Ascending aorta (tissue), 2 donors: ENCODE measurements around the gene CASZ1. TPM values are rescaled to one million over a fixed set of nuclear protein-coding genes. Genes with fewer than 3 reads are reported as not detected.

Source experiments
- DNase-seq, 2 donors: peaks; one replicate each; pipeline ENCODE4 v3.0.0-alpha.2; 2019; ENCODE audit warnings: low spot score in 2 of 2
- H3K27ac ChIP-seq, 2 donors: fragments of 200-600 bp; sonication (generic); one replicate each; pipeline ENCODE4 v1.5.1; 2016 to 2017; ENCODE audit warnings: mild to moderate bottlenecking in 1 of 2
- H3K27me3 ChIP-seq: fragments of 200-600 bp; sonication (generic); one replicate; pipeline ENCODE4 v1.5.1; 2017
- H3K36me3 ChIP-seq, 2 donors: fragments of 200-600 bp; sonication (generic); one replicate each; pipeline ENCODE4 v1.5.1; 2016
- H3K4me1 ChIP-seq, 2 donors: fragments of 200-600 bp; sonication (generic); one replicate each; pipeline ENCODE4 v1.5.1; 2016 to 2017; ENCODE audit warnings: mild to moderate bottlenecking in 1 of 2
- H3K4me3 ChIP-seq, 2 donors: fragments of 200-600 bp; sonication (generic); one replicate each; pipeline ENCODE4 v1.5.1; 2016 to 2017; ENCODE audit warnings: mild to moderate bottlenecking in 1 of 2
- H3K9me3 ChIP-seq, 2 donors: fragments of 200-600 bp; sonication (generic); one replicate each; pipeline ENCODE4 v1.5.1; 2016
- CTCF ChIP-seq, 3 experiments: fragments of 200-600 bp in 2 of 3; fragments of 450-650 bp in 1 of 3; sonication (generic) in 2 of 3; IDR thresholded peaks; one replicate each; pipeline ENCODE4 v1.5.1; 2016 to 2019; ENCODE audit warnings: antibody characterized with exemption in 3 of 3, mild to moderate bottlenecking in 1 of 3, moderate library complexity in 1 of 3
- intact Hi-C: fragments of 100-400 bp; cut with DNase I; formaldehyde crosslinking; loops from one replicate; pipeline ENCODE4 v1.15.1; 2023
- total RNA-seq: library from RNA; depleted of rRNA; stranded (reverse); fragments of >200 nt; gene quantifications from one replicate; pipeline ENCODE4 v1.1.0, GENCODE V29; 2016

The CASZ1 gene
- total RNA-seq, 1 donor from 2014 or later: 25.8 TPM

- H3K9me3 ChIP-seq: no peaks in the 10 kb centered on the region
- H3K27ac ChIP-seq: no peak overlapping the region
- H3K4me3 ChIP-seq: no peak overlapping the region
- no peaks in the 10 kb centered on the region for H3K27me3 ChIP-seq
- DNase-seq: no peak
- peaks cover 0 to 6% of the 10 kb centered on the region in 2 donors for H3K4me1 ChIP-seq
- no peak for TF ChIP-seq CTCF (IDR thresholded peaks at IDR 0.05)
- no peaks in the 10 kb centered on the region for H3K36me3 ChIP-seq
- intact Hi-C loops: loop anchor here (5.0 kb wide), 2 partner anchors 98 to 187 kb away; partner anchors contain the start of gene CASZ1
Observed at GRCh38 chr1:10699470-10699835, 97.0 kb downstream of the CASZ1 start.

GRCh38 chr1:10698726-10699469 is 97.5 kb downstream of the CASZ1 start:
- Histone ChIP-seq H3K36me3 (no peaks in the 10 kb centered on the region), H3K27me3 (no peaks in the 10 kb centered on the region), H3K27ac (no peak overlapping the region), H3K4me3 (no peak overlapping the region), H3K4me1 (peaks cover 0 to 6% of the 10 kb centered on the region in 2 donors), H3K9me3 (no peaks in the 10 kb centered on the region)
- intact Hi-C loops: loop anchor here (5.0 kb wide), 2 partner anchors 98 to 187 kb away; partner anchors contain the start of gene CASZ1
- no peak for DNase-seq
- TF ChIP-seq CTCF (IDR thresholded peaks at IDR 0.05): no peak

- H3K4me1 ChIP-seq: peaks cover 0 to 10% of the 10 kb centered on the region in 2 donors
- H3K4me3 ChIP-seq: no peak overlapping the region
- no peak overlapping the region for H3K27ac ChIP-seq
- H3K36me3 ChIP-seq: no peaks in the 10 kb centered on the region
- DNase-seq: no peak
- intact Hi-C loops: loop anchor here (5.0 kb wide), 2 partner anchors 100 to 185 kb away; partner anchors contain the start of gene CASZ1
- no peaks in the 10 kb centered on the region for H3K27me3 ChIP-seq
- no peak for TF ChIP-seq CTCF (IDR thresholded peaks at IDR 0.05)
- H3K9me3 ChIP-seq: no peaks in the 10 kb centered on the region
Observed at GRCh38 chr1:10697621-10698160, 98.8 kb downstream of the CASZ1 start.

GRCh38 chr1:10696977-10697376 is 99.5 kb downstream of the CASZ1 start:
- TF ChIP-seq CTCF (IDR thresholded peaks at IDR 0.05): no peak
- DNase-seq: no peak
- Histone ChIP-seq H3K36me3 (no peaks in the 10 kb centered on the region), H3K27ac (no peak overlapping the region), H3K4me3 (no peak overlapping the region), H3K27me3 (no peaks in the 10 kb centered on the region), H3K9me3 (no peaks in the 10 kb centered on the region), H3K4me1 (peaks cover 0 to 17% of the 10 kb centered on the region in 2 donors)
- intact Hi-C loops: loop anchor here (5.0 kb wide), 2 partner anchors 100 to 185 kb away; partner anchors contain the start of gene CASZ1

GRCh38 chr1:10694633-10695627 is 101.5 kb downstream of the CASZ1 start:
- Histone ChIP-seq H3K27me3 (no peaks in the 10 kb centered on the region), H3K9me3 (no peaks in the 10 kb centered on the region), H3K27ac (peak overlapping the region; percentile 34 to 83), H3K4me3 (peak overlapping the region; percentile 72 to 80), H3K4me1 (peaks cover 0 to 26% of the 10 kb centered on the region in 2 donors), H3K36me3 (no peaks in the 10 kb centered on the region)
- DNase-seq: peak; percentile 43 to 96
- TF ChIP-seq CTCF (IDR thresholded peaks at IDR 0.05): no peak
- intact Hi-C loops: loop anchor here (2.0 to 5.0 kb wide), 6 partner anchors 30 to 870 kb away; partner anchors contain the start of gene CASZ1
